Choroid plexus epithelial cell (primary cell): Measurements from ENCODE around the gene SLC35B4.
"Not testable (repeated sequence)": the region's sequence is repeated elsewhere in the genome, so short reads cannot be mapped to it uniquely, and the experiment has no call there.

Source experiments
- DNase-seq: peaks from one replicate; pipeline ENCODE4 v3.0.0-alpha.2; 2010; ENCODE audit warnings: low read depth
- H3K4me3 ChIP-seq: 2 replicates; pipeline ENCODE4 v1.5.1; 2011; ENCODE audit warnings: low read depth, mild to moderate bottlenecking, control low read depth, low read length, moderate library complexity
- CTCF ChIP-seq: conservative IDR thresholded peaks from 2 replicates; pipeline ENCODE4 v1.5.1; 2011; ENCODE audit warnings: low read depth, mild to moderate bottlenecking, control low read depth, inconsistent platforms, low read length, moderate library complexity

Gene SLC35B4

DNA sequence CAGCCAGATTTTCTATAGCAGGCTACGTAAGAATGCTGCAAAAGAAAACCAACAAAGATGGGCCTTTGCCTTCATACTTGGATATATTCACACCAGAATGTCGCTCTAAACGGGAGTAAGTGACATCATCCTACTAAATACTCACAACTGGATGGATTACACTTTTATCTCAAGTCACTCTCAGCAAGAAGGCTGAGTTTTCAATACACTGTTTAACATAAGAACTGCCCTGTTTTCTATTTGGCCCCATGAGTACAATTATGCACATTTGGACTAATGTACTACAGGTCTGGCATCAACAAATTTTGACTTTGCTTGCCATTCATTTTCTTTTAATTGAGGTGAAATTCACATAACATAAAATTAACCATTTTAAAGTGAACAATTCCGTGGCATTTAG lies 8.2 kb downstream of the SLC35B4 start:
- H3K4me3 ChIP-seq: no peak overlapping the region
- no peak for TF ChIP-seq CTCF
- no peak for DNase-seq

GRCh38 chr7:134307320-134307719 lies 9.4 kb downstream of the SLC35B4 start:
- H3K4me3 ChIP-seq: no peak overlapping the region
- peak; percentile 37 for DNase-seq
- TF ChIP-seq CTCF: no peak

GRCh38 chr7:134302120-134302519 lies 14.6 kb downstream of the SLC35B4 start:
- no peak overlapping the region for H3K4me3 ChIP-seq
- no peak for TF ChIP-seq CTCF
- peak; percentile 31 for DNase-seq

DNA sequence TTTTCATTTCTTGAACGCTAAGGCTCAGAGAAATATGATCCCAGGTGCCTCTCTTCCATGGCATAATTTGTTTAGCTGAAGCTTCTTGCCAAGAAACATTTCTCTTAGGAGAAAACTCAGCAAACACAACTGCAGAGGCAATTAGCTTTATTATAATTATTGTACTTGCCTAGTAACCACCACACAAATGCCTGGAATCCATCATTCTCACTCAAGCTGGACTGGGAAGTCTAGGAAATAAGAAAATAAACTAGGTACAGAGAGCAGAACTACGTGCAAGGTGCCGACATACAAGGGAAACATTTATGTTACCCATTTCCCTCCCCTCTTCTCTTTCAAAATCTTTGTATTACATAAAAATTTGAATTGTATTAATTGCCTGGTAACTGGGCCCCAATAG lies 15.1 kb downstream of the SLC35B4 start:
- DNase-seq: no peak
- TF ChIP-seq CTCF: no peak
- H3K4me3 ChIP-seq: no peak overlapping the region

DNA sequence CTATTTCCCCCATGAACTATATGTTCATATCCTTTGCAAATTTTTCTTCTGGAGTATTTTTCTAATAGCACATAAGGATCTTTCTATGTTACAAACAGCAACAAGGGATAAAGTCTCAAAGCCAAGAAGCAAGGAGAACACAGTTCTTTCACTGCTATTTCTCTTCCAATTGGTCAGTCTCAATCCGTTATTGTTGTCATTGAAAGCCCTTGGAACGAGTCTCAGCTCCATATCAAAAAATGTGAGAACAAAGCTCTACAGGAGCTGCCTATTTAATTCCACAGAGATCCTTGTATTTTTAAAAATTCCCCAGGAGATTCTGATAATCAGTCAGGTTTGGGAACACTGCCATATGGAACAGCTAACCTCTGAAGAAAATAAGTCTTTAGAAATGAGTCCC lies 15.7 kb downstream of the SLC35B4 start:
- no peak for TF ChIP-seq CTCF
- no peak overlapping the region for H3K4me3 ChIP-seq
- no peak for DNase-seq

- no peak for TF ChIP-seq CTCF
- DNase-seq: peak; percentile 79
- H3K4me3 ChIP-seq: no peak overlapping the region
Measured at GRCh38 chr7:134298902-134299683, 17.6 kb downstream of the SLC35B4 start.

DNA sequence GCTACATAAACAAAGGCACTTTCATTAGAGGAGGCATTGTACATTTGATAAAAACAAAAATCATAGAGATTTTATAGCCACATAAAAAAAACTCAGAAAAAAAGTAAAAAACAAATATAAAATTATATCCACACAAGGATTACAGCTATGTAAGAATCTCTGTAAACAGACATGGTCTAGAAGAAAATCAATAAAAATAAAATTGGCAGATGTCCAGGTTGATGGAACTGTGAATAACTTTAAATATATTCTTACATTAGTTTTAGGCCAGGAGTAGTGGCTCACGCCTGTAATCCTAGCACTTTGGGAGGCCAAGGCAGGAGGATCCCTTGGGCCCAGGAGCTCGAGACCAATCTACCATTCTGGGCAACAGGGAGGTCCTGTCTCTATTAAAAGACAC lies 19.2 kb downstream of the SLC35B4 start:
- no peak for DNase-seq
- TF ChIP-seq CTCF: no peak

DNA sequence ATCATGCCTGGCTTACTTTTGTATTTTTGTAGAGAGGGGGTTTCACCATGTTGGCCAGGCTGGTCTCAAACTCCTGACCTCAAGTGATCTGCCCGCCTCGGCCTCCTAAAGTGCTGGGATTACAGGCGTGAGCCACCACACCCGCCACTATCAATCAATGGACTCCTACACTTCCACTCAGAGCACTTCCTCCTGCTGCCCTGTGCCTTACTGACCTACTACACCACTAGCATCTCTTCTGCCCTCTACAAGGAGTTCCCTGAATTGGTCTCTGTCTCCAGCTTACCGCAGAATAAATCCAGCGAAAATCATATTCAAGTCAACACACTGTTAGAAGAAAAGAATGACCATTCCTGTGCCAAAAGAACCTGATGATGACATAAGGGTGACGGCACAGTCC lies 20.7 kb downstream of the SLC35B4 start:
- H3K4me3 ChIP-seq, DNase-seq: not testable (repeated sequence)

More for the DNA sequence above, 19.2 kb downstream of the SLC35B4 start:
- no peak overlapping the region for H3K4me3 ChIP-seq
